T-helper 9 cell (primary cell): ENCODE measurements around the gene SUPT4H1.
A peak's percentile ranks its signal among the peaks of the same experiment; 100 is the strongest.

Experiments used
- DNase-seq: peaks from one replicate; pipeline ENCODE4 v3.0.0-alpha.2; 2020

The SUPT4H1 gene

DNA sequence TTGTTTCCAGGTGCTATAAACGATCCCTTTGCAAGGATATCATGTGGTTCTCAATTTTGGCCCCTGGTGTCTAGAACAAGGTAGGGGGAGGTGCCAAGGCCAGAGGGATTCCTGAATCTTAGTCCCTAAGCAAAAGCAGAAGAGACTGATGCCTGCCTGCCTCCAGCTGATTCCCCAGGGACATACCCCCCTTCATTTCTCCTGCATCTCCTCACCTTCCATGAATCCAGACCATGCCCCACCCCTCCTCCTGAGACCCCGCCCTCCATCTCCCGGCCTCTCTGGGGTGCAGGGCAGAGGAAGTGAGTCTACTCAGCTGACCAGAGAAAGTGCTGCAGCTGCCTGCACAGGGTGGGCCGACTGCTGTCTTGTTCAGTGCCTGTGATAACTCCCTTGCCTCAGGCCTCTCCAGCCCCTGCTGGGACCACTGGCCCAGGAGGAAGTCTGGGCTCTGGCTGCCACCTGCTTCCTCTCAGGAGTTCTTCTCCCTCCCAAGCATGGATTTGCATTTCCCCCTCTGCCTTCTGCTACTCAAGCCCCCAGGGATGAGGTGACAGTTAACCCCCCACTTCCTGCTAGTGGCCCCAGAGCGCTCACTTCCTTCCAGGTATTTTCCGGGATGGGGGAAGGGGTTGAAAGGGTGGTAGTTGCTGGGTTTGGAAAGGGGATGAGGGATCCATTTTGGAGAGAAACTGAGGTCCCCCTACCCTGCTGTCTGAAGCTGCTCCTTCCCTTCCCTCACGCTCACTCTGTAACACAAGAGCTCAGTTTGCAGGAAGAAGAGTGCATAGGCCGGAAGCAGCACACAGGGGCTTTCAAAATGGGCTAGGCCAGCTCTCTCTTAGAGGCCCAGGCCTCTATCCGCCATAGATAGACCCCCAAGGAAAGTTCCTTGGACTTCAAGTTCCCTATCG is 12.9 kb downstream of the SUPT4H1 start:
- DNase-seq, result no peak

- no peak for DNase-seq
Measured at GRCh38 chr17:58338454-58338840, 13.6 kb downstream of the SUPT4H1 start.

DNA sequence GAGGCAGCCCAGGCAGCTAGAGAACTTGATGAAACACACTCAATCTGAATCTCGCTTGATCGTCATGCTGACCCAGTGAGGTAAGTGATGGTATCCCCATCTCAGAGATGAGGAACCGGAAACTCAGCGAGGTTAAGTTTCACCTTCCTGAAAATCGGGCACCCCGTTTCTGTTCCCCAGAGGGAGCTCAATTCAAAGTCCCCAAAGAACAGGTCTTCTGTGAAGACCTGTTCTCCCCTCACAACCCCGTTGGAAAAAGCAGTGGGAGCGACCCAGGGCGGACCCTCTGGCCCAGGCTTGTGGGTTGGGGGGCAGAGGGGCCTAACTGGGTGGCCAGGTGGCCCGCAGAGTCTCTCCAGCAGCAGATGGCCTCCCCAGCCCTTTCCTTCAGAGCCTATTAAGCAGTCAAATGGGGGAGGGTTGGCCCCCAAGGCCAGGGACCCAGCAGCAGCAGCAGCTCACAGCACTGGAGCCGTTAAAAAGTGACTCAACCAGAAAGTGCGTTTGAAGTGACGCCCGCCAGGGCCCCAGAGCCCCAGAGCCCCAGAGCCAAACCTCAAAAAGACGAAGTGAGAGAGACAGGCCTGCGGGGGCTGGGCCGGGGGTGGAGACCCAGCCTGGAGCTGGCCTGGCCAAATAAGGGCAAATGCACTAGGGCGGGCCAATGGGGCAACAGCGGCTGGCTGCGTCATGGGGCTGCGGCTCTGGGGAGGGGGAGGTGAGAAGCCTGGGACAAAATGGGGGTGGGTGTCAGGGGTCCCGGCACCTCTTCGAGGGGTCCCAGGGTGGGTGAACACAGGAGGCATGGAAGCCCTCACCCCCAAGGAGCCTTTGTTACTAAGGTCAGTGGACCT is 14.2 kb downstream of the SUPT4H1 start:
- DNase-seq, result peak; percentile 77

DNA sequence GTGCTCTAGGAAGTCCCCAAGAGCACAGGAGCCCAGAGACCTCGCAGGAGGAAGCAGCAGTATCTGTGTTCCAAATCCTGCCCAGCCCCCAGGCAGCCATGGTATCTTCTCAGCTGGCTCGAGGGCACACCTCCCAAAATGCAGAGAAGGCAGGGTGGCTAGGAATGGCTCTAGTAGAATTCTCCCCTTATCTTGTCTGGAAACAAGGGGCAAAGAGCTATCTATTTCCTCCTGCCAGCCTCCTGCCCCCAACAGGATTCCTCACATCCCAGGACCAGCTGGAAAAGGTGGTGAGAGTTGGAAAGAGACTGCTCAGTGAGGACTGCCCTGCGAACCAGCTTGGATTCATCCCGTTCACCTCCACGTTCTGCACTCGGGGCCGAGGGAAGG is 14.8 kb downstream of the SUPT4H1 start:
- no peak for DNase-seq

GRCh38 chr17:58336456-58337209 is 15.4 kb downstream of the SUPT4H1 start:
- DNase-seq, result no peak

DNA sequence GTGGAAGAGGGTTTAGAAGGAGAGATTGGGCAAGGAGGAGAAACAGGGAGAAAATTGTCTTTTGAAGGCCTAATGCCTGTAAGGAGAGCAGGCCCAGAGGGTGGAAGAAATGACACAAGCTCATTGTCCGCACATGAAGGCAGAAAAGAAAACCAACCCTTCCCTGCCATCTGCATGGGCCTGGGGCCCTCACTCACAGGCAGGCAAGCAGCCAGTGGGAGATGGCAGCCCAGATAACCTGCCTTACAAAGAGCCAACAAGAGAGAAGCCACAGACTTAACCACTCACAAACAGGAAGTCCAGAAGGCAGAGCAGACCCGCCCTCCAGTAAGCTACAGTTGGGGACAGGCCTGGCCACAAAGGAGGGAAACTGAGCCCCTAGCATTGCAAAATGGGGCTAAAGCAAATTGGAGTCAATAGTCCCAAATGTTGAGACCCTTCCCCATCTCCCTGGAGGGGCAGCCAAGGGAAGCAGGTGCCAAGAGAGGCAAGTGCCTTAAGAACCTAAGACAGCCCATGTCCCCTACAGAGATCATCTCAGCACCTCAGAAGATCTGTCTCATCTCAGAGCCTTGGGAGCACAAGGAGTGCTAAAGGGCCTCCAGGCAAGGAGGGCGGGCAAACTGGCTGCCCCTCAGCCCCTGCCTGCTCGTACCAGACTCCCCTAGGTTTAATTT is 16.1 kb downstream of the SUPT4H1 start:
- DNase-seq, result peak; percentile 48

GRCh38 chr17:58335061-58335731 is 16.8 kb downstream of the SUPT4H1 start:
- no peak for DNase-seq

DNA sequence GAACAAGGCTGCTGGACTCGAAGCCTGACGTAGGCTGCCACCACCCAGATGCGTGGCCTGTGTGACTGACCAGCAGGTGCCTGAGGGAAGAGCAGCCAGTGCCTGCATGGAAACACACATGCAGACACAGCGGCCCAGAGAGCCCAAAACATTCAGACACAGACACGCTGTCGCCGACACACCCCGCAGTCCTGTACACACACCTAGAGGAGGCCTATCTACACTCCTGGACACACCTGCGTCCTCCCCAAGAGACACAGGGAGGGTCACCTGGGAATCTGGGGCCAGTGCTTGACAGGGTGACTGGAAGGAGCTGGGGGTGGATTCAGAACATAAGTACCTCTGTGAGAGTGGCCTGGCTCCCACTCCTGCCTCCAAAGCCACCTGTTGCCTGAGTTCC is 17.3 kb downstream of the SUPT4H1 start:
- no peak for DNase-seq

DNA sequence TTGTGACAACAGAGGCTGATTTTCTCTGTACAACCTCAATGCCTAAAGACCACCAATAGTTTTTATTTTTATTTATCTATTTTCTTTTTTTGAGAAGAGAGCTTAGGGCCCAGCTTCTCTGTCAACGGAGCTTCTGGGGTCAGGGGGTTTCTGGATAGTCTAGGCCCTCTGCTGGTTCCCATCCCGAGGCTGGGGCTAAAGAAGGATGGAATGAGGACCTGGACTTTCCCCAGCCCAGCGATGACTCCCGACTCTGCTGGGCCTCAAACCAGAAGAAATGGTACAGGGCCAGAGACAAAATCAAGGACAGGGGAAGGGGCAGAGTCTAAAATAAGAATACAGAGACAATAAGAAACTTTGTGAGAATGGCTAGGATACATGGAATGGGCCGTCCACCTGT is 17.7 kb downstream of the SUPT4H1 start:
- DNase-seq, result no peak

- DNase-seq, result no peak
Measured at GRCh38 chr17:58333736-58334207, 18.2 kb downstream of the SUPT4H1 start.

DNA sequence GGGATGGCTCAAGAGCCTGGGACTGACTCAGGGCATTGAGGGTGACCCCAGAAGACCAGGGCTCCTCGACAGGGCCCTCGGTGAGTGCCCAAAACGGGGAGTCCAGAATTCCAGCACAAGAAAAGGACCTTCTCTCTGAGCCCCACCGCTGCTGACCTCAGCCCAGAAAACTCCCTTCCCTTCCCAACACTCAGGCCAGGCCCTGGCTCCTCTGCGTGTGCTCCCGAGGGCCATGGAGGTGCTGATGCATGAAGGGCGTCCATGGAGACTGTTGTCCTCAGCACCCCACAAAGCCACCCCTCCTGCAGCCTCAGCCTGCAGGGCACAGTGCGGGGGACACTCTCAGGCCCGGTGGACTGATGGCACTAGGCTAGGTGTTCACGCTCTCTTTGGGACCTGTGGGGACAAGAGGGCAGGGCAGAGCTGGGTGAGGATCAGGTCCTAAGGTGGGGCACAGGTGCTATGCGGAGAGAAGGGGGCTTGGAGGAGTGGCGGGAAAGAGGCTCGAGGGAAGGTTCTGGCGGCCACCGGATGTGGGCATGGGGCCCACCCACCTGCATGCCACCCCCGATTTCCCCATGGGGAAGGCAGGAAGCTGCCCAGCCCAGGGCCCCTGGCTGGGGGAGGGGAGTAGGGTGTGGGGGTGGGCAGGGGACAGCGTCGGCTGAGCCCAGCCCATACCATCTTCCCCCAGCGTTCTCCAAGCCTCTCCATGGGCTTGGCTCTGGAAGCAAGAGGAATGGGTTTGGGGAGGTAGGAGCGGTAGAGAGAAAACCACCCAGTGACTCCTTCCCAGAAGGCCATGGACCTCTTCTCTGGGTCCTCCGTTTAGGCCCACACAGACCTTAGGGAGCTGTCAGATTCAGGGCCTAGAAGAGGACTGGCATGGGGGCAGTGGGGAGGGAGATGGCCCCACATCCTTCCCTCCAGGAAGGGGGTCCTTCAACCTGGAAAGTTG is 18.9 kb downstream of the SUPT4H1 start:
- DNase-seq, result no peak

- peak; percentile 74 for DNase-seq
Measured at GRCh38 chr17:58331815-58332777, 19.9 kb downstream of the SUPT4H1 start.

GRCh38 chr17:58330997-58331814 is 20.8 kb downstream of the SUPT4H1 start:
- DNase-seq, result peak; percentile 49

DNA sequence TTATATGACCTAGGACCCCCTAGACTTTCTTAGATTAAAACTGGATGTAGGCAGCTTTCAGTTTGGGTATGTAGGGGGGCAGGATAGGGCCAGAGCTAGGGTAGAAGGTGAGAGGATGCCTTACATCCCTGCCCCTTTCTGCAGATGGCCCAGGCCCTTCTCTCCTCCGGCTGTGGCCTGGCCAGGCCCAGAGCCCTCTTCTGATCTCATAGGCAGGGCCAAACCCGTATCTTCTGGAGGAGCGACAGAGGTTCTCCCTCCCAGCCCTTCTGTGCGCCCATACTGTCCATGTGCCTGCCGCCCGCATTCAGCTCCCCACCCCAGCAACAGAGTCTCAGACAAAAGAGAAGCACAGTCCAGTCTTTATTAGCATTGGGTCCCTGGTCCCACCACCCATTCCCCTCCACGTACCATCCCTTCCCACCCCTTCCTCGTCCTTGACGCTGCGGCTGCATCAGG is 21.4 kb downstream of the SUPT4H1 start:
- no peak for DNase-seq

- DNase-seq, result no peak
Measured at GRCh38 chr17:58329810-58330537, 22.0 kb downstream of the SUPT4H1 start.

GRCh38 chr17:58329035-58329809 is 22.8 kb downstream of the SUPT4H1 start:
- peak; percentile 50 for DNase-seq
